Mammary epithelial cell (primary cell): ENCODE results near the gene HMG20B.

Experiments used
- EZH2 ChIP-seq: IDR thresholded peaks from 2 replicates; pipeline ENCODE4 v1.6.1; 2012; ENCODE audit warnings: low read length, inconsistent platforms, borderline replicate concordance
- TF ChIP-seq, protein P1 (sequence below), 2 donors: IDR thresholded peaks in 1 of 2; conservative IDR thresholded peaks in 1 of 2; 2 replicates each; pipeline ENCODE4 v1.5.1; 2011 to 2012; ENCODE audit warnings: inconsistent platforms in 2 of 2, low read length in 2 of 2, mild to moderate bottlenecking in 2 of 2, control low read depth in 1 of 2, low read depth in 1 of 2; ENCODE audit not compliant: insufficient read depth in 1 of 2; ENCODE audit errors: extremely low read depth in 1 of 2

DNA sequence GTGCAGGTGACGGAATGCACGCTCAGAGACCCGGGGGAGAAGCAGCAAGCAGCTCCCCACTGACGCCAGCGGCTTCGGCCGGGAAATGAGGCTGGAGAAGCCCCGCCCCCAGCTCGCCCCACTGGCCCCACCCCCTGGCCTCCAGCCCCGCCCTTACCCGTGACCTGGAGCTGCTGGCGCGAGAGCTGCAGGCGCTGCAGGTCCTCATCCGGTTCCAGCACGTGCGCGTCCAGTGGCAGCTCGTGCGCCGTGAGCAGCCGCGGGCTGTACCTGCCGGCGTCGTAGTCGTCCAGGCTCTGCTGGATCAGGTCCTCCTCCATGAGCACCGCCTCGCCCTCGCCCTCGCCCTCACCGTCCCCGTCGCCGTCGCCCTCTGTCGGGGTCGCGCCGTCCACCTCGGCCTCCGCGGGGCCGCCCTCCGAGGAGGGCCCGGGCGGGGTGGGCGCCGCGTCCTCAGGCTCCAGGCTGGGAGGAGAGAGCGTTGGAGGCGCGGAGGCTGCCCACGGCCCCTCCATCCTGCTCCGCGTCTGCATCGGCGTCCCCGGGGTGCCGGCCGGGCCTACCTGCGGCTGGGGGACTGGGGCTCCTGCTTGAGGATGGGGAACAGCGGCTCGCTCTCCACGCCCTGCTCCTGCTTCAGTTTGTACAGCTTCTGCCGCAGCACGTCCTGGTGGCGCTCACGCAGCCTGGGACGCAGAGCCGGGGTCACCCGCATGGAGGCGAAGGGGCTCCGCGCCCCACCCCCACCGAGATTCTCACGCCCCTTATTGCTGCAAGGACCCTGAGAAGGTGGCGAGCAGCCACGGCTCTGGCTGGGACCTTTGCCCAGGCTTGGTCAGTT lies 40.4 kb downstream of the HMG20B start:
- TF ChIP-seq, protein P1, sequence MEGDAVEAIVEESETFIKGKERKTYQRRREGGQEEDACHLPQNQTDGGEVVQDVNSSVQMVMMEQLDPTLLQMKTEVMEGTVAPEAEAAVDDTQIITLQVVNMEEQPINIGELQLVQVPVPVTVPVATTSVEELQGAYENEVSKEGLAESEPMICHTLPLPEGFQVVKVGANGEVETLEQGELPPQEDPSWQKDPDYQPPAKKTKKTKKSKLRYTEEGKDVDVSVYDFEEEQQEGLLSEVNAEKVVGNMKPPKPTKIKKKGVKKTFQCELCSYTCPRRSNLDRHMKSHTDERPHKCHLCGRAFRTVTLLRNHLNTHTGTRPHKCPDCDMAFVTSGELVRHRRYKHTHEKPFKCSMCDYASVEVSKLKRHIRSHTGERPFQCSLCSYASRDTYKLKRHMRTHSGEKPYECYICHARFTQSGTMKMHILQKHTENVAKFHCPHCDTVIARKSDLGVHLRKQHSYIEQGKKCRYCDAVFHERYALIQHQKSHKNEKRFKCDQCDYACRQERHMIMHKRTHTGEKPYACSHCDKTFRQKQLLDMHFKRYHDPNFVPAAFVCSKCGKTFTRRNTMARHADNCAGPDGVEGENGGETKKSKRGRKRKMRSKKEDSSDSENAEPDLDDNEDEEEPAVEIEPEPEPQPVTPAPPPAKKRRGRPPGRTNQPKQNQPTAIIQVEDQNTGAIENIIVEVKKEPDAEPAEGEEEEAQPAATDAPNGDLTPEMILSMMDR (conservative IDR thresholded peaks at IDR 0.05 in 1 of 2, IDR thresholded peaks at IDR 0.05 in 1 of 2; ENCODE audit: extremely low read depth in 1 of 2, insufficient read depth in 1 of 2, low read depth in 1 of 2, low read length in 2 of 2) = no peak
- TF ChIP-seq EZH2 = no peak
